ENCODE measurements around the gene TECR.
"Not testable (repeated sequence)": the region's sequence is repeated elsewhere in the genome, so short reads cannot be mapped to it uniquely, and the experiment has no call there.

TECR gene

GRCh38 chr19:14589433-14589832, 60.0 kb downstream of the TECR start:
- not testable (repeated sequence) for DNase-seq (ENCODE audit: low read depth)

- DNase-seq (ENCODE audit: low read depth), result no peak
Measured at GRCh38 chr19:14595558-14595957, 66.2 kb downstream of the TECR start.

- DNase-seq (ENCODE audit: low read depth), result no peak
Measured at GRCh38 chr19:14599548-14600147, 70.3 kb downstream of the TECR start.

GRCh38 chr19:14603990-14604387, 74.6 kb downstream of the TECR start:
- no peak for DNase-seq (ENCODE audit: low read depth)

- DNase-seq (ENCODE audit: low read depth), result no peak
Measured at GRCh38 chr19:14606627-14607026, 77.2 kb downstream of the TECR start.

GRCh38 chr19:14611051-14611450, 81.7 kb downstream of the TECR start:
- no peak for DNase-seq (ENCODE audit: low read depth)

- DNase-seq (ENCODE audit: low read depth), result not testable (repeated sequence)
Measured at GRCh38 chr19:14612242-14612641, 82.8 kb downstream of the TECR start.

GRCh38 chr19:14612657-14613056, 83.3 kb downstream of the TECR start:
- no peak for DNase-seq (ENCODE audit: low read depth)

GRCh38 chr19:14613399-14614098, 84.2 kb downstream of the TECR start:
- not testable (repeated sequence) for DNase-seq (ENCODE audit: low read depth)

- no peak for DNase-seq (ENCODE audit: low read depth)
Measured at GRCh38 chr19:14614099-14614412, 84.7 kb downstream of the TECR start.

All from GM04503 (cell line).